Measurements from ENCODE around the gene RRP1B. TPM values are rescaled to one million over a fixed set of nuclear protein-coding genes. Genes with fewer than 3 reads are reported as not detected.

RRP1B gene
- total RNA-seq, 1 donor from 2014 or later, result 45.0 TPM

GRCh38 chr21:43726686-43727518 lies 67.5 kb downstream of the RRP1B start:
- H3K9me3 Mint-ChIP-seq, result no peaks in the 10 kb centered on the region
- peaks cover 10% of the 10 kb centered on the region for H3K27me3 Mint-ChIP-seq (ENCODE audit: insufficient read depth, low read depth)
- no peaks in the 10 kb centered on the region for H3K4me1 ChIP-seq
- H2AFZ ChIP-seq (replicated peaks), result no peak overlapping the region
- no peaks in the 10 kb centered on the region for H3K36me3 Mint-ChIP-seq
- H3K4me3 Mint-ChIP-seq, result peak overlapping the region; percentile 59
- H3K4me2 ChIP-seq, result no peak overlapping the region
- no peaks in the 10 kb centered on the region for H3K36me3 ChIP-seq
- H4K20me1 ChIP-seq (ENCODE audit: low read depth), result no peaks in the 10 kb centered on the region
- H3K27me3 ChIP-seq, result no peaks in the 10 kb centered on the region
- no peak overlapping the region for H3K27ac ChIP-seq
- no peak overlapping the region for H3K4me3 ChIP-seq
- peaks cover 9% of the 10 kb centered on the region for H3F3A ChIP-seq (ENCODE audit: low read depth)
- TF ChIP-seq EZH2phosphoT487 (IDR thresholded peaks at IDR 0.05), result no peak
- TF ChIP-seq EZH2 (IDR thresholded peaks at IDR 0.05), result no peak
- no peak for TF ChIP-seq CTCF (IDR thresholded peaks at IDR 0.05)
- H3K4me1 Mint-ChIP-seq, result peaks cover 35% of the 10 kb centered on the region
- H3K9ac ChIP-seq, result no peak overlapping the region
- no peak for DNase-seq (ENCODE audit: low spot score)
- no peaks in the 10 kb centered on the region for H3K9me3 ChIP-seq (ENCODE audit: low read depth)
- H3K27ac Mint-ChIP-seq, result peak overlapping the region; percentile 85
- H3K79me2 ChIP-seq (ENCODE audit: low read depth), result peaks cover 25% of the 10 kb centered on the region

DNA sequence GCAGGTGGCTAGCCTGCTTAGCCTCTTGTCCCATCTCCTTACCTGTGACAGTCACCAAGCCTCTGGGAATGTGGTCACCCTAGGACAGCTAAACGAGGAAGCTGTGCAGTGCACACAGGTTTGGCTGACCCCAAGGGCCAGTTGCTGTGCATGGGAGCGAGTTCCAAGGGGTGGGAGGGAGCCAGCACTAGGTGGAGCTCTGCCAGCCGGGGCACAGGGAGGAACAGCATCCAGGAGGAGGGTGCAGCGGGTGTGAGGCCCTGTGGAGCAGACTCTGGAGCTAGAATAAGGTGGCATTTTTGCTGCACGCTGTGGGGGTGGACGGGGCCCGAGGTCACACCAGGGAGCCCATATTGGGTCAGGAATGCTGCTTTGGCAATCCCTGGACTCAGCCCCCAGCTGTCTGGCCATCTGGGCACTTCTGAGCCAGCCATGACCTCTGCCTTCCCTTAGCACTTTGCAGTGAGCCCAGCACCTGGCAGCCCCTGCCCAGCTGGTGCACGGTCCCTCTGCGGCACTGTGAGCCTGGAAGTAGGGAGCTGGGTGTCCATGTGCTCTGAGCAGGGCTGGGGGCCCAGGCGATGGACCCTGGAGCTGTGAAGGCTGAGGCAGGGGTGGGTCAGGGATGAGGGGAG lies 68.3 kb downstream of the RRP1B start:
- Mint-ChIP-seq H3K27me3 (ENCODE audit: insufficient read depth, low read depth) (peaks cover 9% of the 10 kb centered on the region), H3K27ac (peak overlapping the region; percentile 53), H3K4me3 (peak overlapping the region; percentile 88), H3K36me3 (no peaks in the 10 kb centered on the region), H3K9me3 (no peaks in the 10 kb centered on the region), H3K4me1 (peaks cover 33% of the 10 kb centered on the region)
- Histone ChIP-seq H3K9me3 (ENCODE audit: low read depth) (no peaks in the 10 kb centered on the region), H3K36me3 (no peaks in the 10 kb centered on the region), H2AFZ (replicated peaks) (no peak overlapping the region), H3K27ac (no peak overlapping the region), H3K4me3 (peak overlapping the region; percentile 63), H3F3A (ENCODE audit: low read depth) (peaks cover 9% of the 10 kb centered on the region), H3K9ac (no peak overlapping the region), H3K4me1 (no peaks in the 10 kb centered on the region), H4K20me1 (ENCODE audit: low read depth) (no peaks in the 10 kb centered on the region), H3K79me2 (ENCODE audit: low read depth) (peaks cover 24% of the 10 kb centered on the region), H3K27me3 (no peaks in the 10 kb centered on the region), H3K4me2 (peak overlapping the region; percentile 84)
- TF ChIP-seq EZH2phosphoT487 (IDR thresholded peaks at IDR 0.05), result no peak
- no peak for TF ChIP-seq EZH2 (IDR thresholded peaks at IDR 0.05)
- peak; percentile 10 for TF ChIP-seq CTCF (IDR thresholded peaks at IDR 0.05)
- no peak for DNase-seq (ENCODE audit: low spot score)

GRCh38 chr21:43728154-43728466 lies 68.8 kb downstream of the RRP1B start:
- TF ChIP-seq EZH2 (IDR thresholded peaks at IDR 0.05) (no peak), CTCF (IDR thresholded peaks at IDR 0.05) (no peak), EZH2phosphoT487 (IDR thresholded peaks at IDR 0.05) (no peak)
- no peak overlapping the region for H2AFZ ChIP-seq (replicated peaks)
- H3K9me3 Mint-ChIP-seq, result no peaks in the 10 kb centered on the region
- no peak overlapping the region for H3K9ac ChIP-seq
- peak overlapping the region; percentile 84 for H3K4me2 ChIP-seq
- no peaks in the 10 kb centered on the region for H3K9me3 ChIP-seq (ENCODE audit: low read depth)
- H3K4me3 ChIP-seq, result peak overlapping the region; percentile 63
- no peaks in the 10 kb centered on the region for H3K36me3 Mint-ChIP-seq
- H4K20me1 ChIP-seq (ENCODE audit: low read depth), result no peaks in the 10 kb centered on the region
- H3K79me2 ChIP-seq (ENCODE audit: low read depth), result peaks cover 24% of the 10 kb centered on the region
- H3K27me3 Mint-ChIP-seq (ENCODE audit: insufficient read depth, low read depth), result peaks cover 7% of the 10 kb centered on the region
- peaks cover 32% of the 10 kb centered on the region for H3K4me1 Mint-ChIP-seq
- no peaks in the 10 kb centered on the region for H3K4me1 ChIP-seq
- H3F3A ChIP-seq (ENCODE audit: low read depth), result peaks cover 9% of the 10 kb centered on the region
- H3K27ac Mint-ChIP-seq, result peak overlapping the region; percentile 60
- H3K36me3 ChIP-seq, result no peaks in the 10 kb centered on the region
- no peak for DNase-seq (ENCODE audit: low spot score)
- no peaks in the 10 kb centered on the region for H3K27me3 ChIP-seq
- H3K4me3 Mint-ChIP-seq, result peak overlapping the region; percentile 88
- no peak overlapping the region for H3K27ac ChIP-seq

Measured in neural progenitor cell (in vitro differentiated cells).